GM18508 (cell line): ENCODE data around the gene AVPR2.

Experiments used
- ATAC-seq: cut with Tn5 transposase; IDR thresholded peaks from one replicate; pipeline ENCODE4 v1.9.1; 2021; ENCODE audit warnings: moderate number of reproducible peaks; ENCODE audit not compliant: insufficient read depth, unreplicated experiment

The AVPR2 gene

GRCh38 chrX:153870791-153871360 lies 33.6 kb upstream of the AVPR2 start:
- no peak for ATAC-seq

- ATAC-seq = no peak
These were observed 33.0 kb upstream of the AVPR2 start for GRCh38 chrX:153871451-153871850.

- ATAC-seq = no peak
These were observed 32.3 kb upstream of the AVPR2 start for GRCh38 chrX:153871946-153872878.

- no peak for ATAC-seq
These were observed 31.0 kb upstream of the AVPR2 start for GRCh38 chrX:153873282-153874084.

- no peak for ATAC-seq
These were observed 30.4 kb upstream of the AVPR2 start for GRCh38 chrX:153874085-153874365.

- no peak for ATAC-seq
These were observed 29.9 kb upstream of the AVPR2 start for GRCh38 chrX:153874366-153875125.

GRCh38 chrX:153875391-153876111 lies 28.9 kb upstream of the AVPR2 start:
- no peak for ATAC-seq

GRCh38 chrX:153876112-153876491 lies 28.4 kb upstream of the AVPR2 start:
- ATAC-seq = no peak

GRCh38 chrX:153877571-153878261 lies 26.8 kb upstream of the AVPR2 start:
- no peak for ATAC-seq

- no peak for ATAC-seq
These were observed 26.1 kb upstream of the AVPR2 start for GRCh38 chrX:153878345-153878744.

GRCh38 chrX:153878969-153879653 lies 25.4 kb upstream of the AVPR2 start:
- no peak for ATAC-seq

- no peak for ATAC-seq
These were observed 24.6 kb upstream of the AVPR2 start for GRCh38 chrX:153879741-153880439.

GRCh38 chrX:153880440-153880815 lies 24.0 kb upstream of the AVPR2 start:
- no peak for ATAC-seq

GRCh38 chrX:153881281-153881680 lies 23.2 kb upstream of the AVPR2 start:
- no peak for ATAC-seq

- ATAC-seq = no peak
These were observed 22.4 kb upstream of the AVPR2 start for GRCh38 chrX:153882086-153882498.

GRCh38 chrX:153882557-153882956 lies 21.9 kb upstream of the AVPR2 start:
- no peak for ATAC-seq

- ATAC-seq = no peak
These were observed 21.2 kb upstream of the AVPR2 start for GRCh38 chrX:153883163-153883843.

GRCh38 chrX:153884136-153884535 lies 20.3 kb upstream of the AVPR2 start:
- ATAC-seq = no peak
